Skin epidermis (tissue), 12 donors: Measurements from ENCODE around the gene RGS8.
"Not testable (repeated sequence)": the region's sequence is repeated elsewhere in the genome, so short reads cannot be mapped to it uniquely, and the experiment has no call there.

ENCODE experiments used
- H3K27ac ChIP-seq, 21 experiments: fragments of 200-600 bp; sonication (generic) in 11 of 21; one replicate each; pipeline ENCODE4 v1.5.0; 2020; ENCODE audit warnings: mild to moderate bottlenecking in 3 of 21, inconsistent platforms in 2 of 21, moderate library complexity in 2 of 21
- H3K4me3 ChIP-seq, 7 experiments: fragments of 200-600 bp; sonication (generic) in 2 of 7; one replicate each; pipeline ENCODE4 v1.5.0; 2020; ENCODE audit warnings: inconsistent platforms in 2 of 7, mild to moderate bottlenecking in 2 of 7, moderate library complexity in 1 of 7

The RGS8 gene

GRCh38 chr1:182703539-182703938 is 19.2 kb upstream of the RGS8 start:
- no peak overlapping the region for H3K4me3 ChIP-seq
- no peak overlapping the region for H3K27ac ChIP-seq

- no peak overlapping the region for H3K27ac ChIP-seq
- no peak overlapping the region for H3K4me3 ChIP-seq
Measured at GRCh38 chr1:182702826-182703524, 18.6 kb upstream of the RGS8 start.

- Histone ChIP-seq H3K4me3 (peak overlapping the region in 2 of 7 experiments; percentile 1 to 10), H3K27ac (peak overlapping the region in 4 of 21 experiments; percentile 10 to 54 (median 47))
Measured at GRCh38 chr1:182700351-182700709, 15.9 kb upstream of the RGS8 start.

- peak overlapping the region in 5 of 21 experiments; percentile 10 to 54 (median 44) for H3K27ac ChIP-seq
- H3K4me3 ChIP-seq = peak overlapping the region in 2 of 7 experiments; percentile 1 to 10
Measured at GRCh38 chr1:182699393-182700350, 15.3 kb upstream of the RGS8 start.

GRCh38 chr1:182698971-182699370 is 14.6 kb upstream of the RGS8 start:
- Histone ChIP-seq H3K4me3 (no peak overlapping the region), H3K27ac (peak overlapping the region in 3 of 21 experiments; percentile 43 to 54 (median 44))

- not testable (repeated sequence) for H3K4me3 ChIP-seq, H3K27ac ChIP-seq
Measured at GRCh38 chr1:182693139-182693538, 8.8 kb upstream of the RGS8 start.

- H3K27ac ChIP-seq = no peak overlapping the region
- no peak overlapping the region for H3K4me3 ChIP-seq
Measured at GRCh38 chr1:182690886-182691443, 6.6 kb upstream of the RGS8 start.

- no peak overlapping the region for H3K27ac ChIP-seq
- H3K4me3 ChIP-seq = no peak overlapping the region
Measured at GRCh38 chr1:182688436-182689205, 4.2 kb upstream of the RGS8 start.

- no peak overlapping the region for H3K4me3 ChIP-seq
- no peak overlapping the region for H3K27ac ChIP-seq
Measured at GRCh38 chr1:182687361-182687760, 3.0 kb upstream of the RGS8 start.

GRCh38 chr1:182686446-182686845 is 2.1 kb upstream of the RGS8 start:
- H3K4me3 ChIP-seq = no peak overlapping the region
- no peak overlapping the region for H3K27ac ChIP-seq

- H3K4me3 ChIP-seq = no peak overlapping the region
- no peak overlapping the region for H3K27ac ChIP-seq
Measured at GRCh38 chr1:182685215-182685614, 828 bp upstream of the RGS8 start.

GRCh38 chr1:182682898-182683501 is 1.4 kb downstream of the RGS8 start:
- Histone ChIP-seq H3K27ac (no peak overlapping the region), H3K4me3 (no peak overlapping the region)

- Histone ChIP-seq H3K27ac (no peak overlapping the region), H3K4me3 (no peak overlapping the region)
Measured at GRCh38 chr1:182682406-182682805, 2.0 kb downstream of the RGS8 start.

- H3K27ac ChIP-seq = no peak overlapping the region
- no peak overlapping the region for H3K4me3 ChIP-seq
Measured at GRCh38 chr1:182681568-182681912, 2.8 kb downstream of the RGS8 start.

- Histone ChIP-seq H3K4me3 (no peak overlapping the region), H3K27ac (no peak overlapping the region)
Measured at GRCh38 chr1:182680901-182681567, 3.4 kb downstream of the RGS8 start.

GRCh38 chr1:182680408-182680807 is 4.0 kb downstream of the RGS8 start:
- Histone ChIP-seq H3K27ac (no peak overlapping the region), H3K4me3 (no peak overlapping the region)

- Histone ChIP-seq H3K27ac (no peak overlapping the region), H3K4me3 (no peak overlapping the region)
Measured at GRCh38 chr1:182679684-182680083, 4.7 kb downstream of the RGS8 start.

GRCh38 chr1:182677397-182678098 is 6.8 kb downstream of the RGS8 start:
- no peak overlapping the region for H3K27ac ChIP-seq
- H3K4me3 ChIP-seq = no peak overlapping the region
